HG03432 (cell line): ENCODE data around the gene PTPRN2.
"Not testable (repeated sequence)": the region's sequence is repeated elsewhere in the genome, so short reads cannot be mapped to it uniquely, and the experiment has no call there.

Experiments
- ATAC-seq: cut with Tn5 transposase; IDR thresholded peaks from one replicate; pipeline ENCODE4 v1.9.1; 2021; ENCODE audit warnings: mild to moderate bottlenecking, moderate library complexity; ENCODE audit not compliant: unreplicated experiment

PTPRN2 gene

GRCh38 chr7:157786375-157787274 lies 801.0 kb downstream of the PTPRN2 start:
- ATAC-seq = no peak

- ATAC-seq = no peak
These were observed 802.0 kb downstream of the PTPRN2 start for GRCh38 chr7:157785486-157786186.

GRCh38 chr7:157784979-157785441 lies 802.6 kb downstream of the PTPRN2 start:
- no peak for ATAC-seq

GRCh38 chr7:157784041-157784835 lies 803.4 kb downstream of the PTPRN2 start:
- ATAC-seq = no peak

- ATAC-seq = no peak
These were observed 805.6 kb downstream of the PTPRN2 start for GRCh38 chr7:157782041-157782440.

GRCh38 chr7:157780721-157781120 lies 806.9 kb downstream of the PTPRN2 start:
- ATAC-seq = no peak

- ATAC-seq = no peak
These were observed 807.3 kb downstream of the PTPRN2 start for GRCh38 chr7:157780312-157780711.

- ATAC-seq = no peak
These were observed 808.4 kb downstream of the PTPRN2 start for GRCh38 chr7:157779206-157779605.

- not testable (repeated sequence) for ATAC-seq
These were observed 810.3 kb downstream of the PTPRN2 start for GRCh38 chr7:157777194-157777762.

GRCh38 chr7:157775560-157776332 lies 811.9 kb downstream of the PTPRN2 start:
- ATAC-seq = no peak

GRCh38 chr7:157775021-157775559 lies 812.5 kb downstream of the PTPRN2 start:
- no peak for ATAC-seq

- ATAC-seq = no peak
These were observed 813.1 kb downstream of the PTPRN2 start for GRCh38 chr7:157774495-157774894.

GRCh38 chr7:157773361-157773760 lies 814.3 kb downstream of the PTPRN2 start:
- no peak for ATAC-seq

- ATAC-seq = no peak
These were observed 815.0 kb downstream of the PTPRN2 start for GRCh38 chr7:157772486-157773130.

- no peak for ATAC-seq
These were observed 815.9 kb downstream of the PTPRN2 start for GRCh38 chr7:157771689-157772088.

GRCh38 chr7:157770716-157771320 lies 816.8 kb downstream of the PTPRN2 start:
- no peak for ATAC-seq

GRCh38 chr7:157769526-157770215 lies 818.0 kb downstream of the PTPRN2 start:
- ATAC-seq = no peak

GRCh38 chr7:157769086-157769485 lies 818.5 kb downstream of the PTPRN2 start:
- ATAC-seq = no peak
